HG03135 (cell line): Measurements from ENCODE around the gene SLC52A3.
"Not testable (repeated sequence)": the region's sequence is repeated elsewhere in the genome, so short reads cannot be mapped to it uniquely, and the experiment has no call there.

ENCODE experiments used
- ATAC-seq: cut with Tn5 transposase; IDR thresholded peaks from one replicate; pipeline ENCODE4 v1.9.1; 2021; ENCODE audit warnings: mild to moderate bottlenecking, moderate library complexity; ENCODE audit not compliant: unreplicated experiment

Gene SLC52A3

GRCh38 chr20:768426-768978 lies at the start of gene SLC52A3:
Gene SLC52A3 (minus strand): TSS chr20:768500. CDS start chr20:765774, 2,726 bp downstream.
- no peak for ATAC-seq

- ATAC-seq, result no peak
Measured at GRCh38 chr20:815914-816606, 47.8 kb upstream of the SLC52A3 start.

GRCh38 chr20:815226-815625 lies 46.9 kb upstream of the SLC52A3 start:
- no peak for ATAC-seq

- no peak for ATAC-seq
Measured at GRCh38 chr20:813390-813789, 45.1 kb upstream of the SLC52A3 start.

GRCh38 chr20:812435-812814 lies 44.1 kb upstream of the SLC52A3 start:
- not testable (repeated sequence) for ATAC-seq

- not testable (repeated sequence) for ATAC-seq
Measured at GRCh38 chr20:811776-812434, 43.6 kb upstream of the SLC52A3 start.

GRCh38 chr20:805713-806112 lies 37.4 kb upstream of the SLC52A3 start:
- ATAC-seq, result no peak

GRCh38 chr20:801678-802077 lies 33.4 kb upstream of the SLC52A3 start:
- ATAC-seq, result no peak

- ATAC-seq, result not testable (repeated sequence)
Measured at GRCh38 chr20:800026-800425, 31.7 kb upstream of the SLC52A3 start.

- not testable (repeated sequence) for ATAC-seq
Measured at GRCh38 chr20:798746-799145, 30.4 kb upstream of the SLC52A3 start.

- no peak for ATAC-seq
Measured at GRCh38 chr20:796921-797320, 28.6 kb upstream of the SLC52A3 start.

- ATAC-seq, result no peak
Measured at GRCh38 chr20:792248-792647, 23.9 kb upstream of the SLC52A3 start.

- ATAC-seq, result no peak
Measured at GRCh38 chr20:791056-791455, 22.8 kb upstream of the SLC52A3 start.

- ATAC-seq, result no peak
Measured at GRCh38 chr20:787825-788224, 19.5 kb upstream of the SLC52A3 start.

- no peak for ATAC-seq
Measured at GRCh38 chr20:779771-780170, 11.5 kb upstream of the SLC52A3 start.

GRCh38 chr20:776165-776564 lies 7.9 kb upstream of the SLC52A3 start:
- no peak for ATAC-seq

- ATAC-seq, result no peak
Measured at GRCh38 chr20:775679-776135, 7.4 kb upstream of the SLC52A3 start.

GRCh38 chr20:774660-775057 lies 6.4 kb upstream of the SLC52A3 start:
- no peak for ATAC-seq

GRCh38 chr20:774016-774659 lies 5.8 kb upstream of the SLC52A3 start:
- ATAC-seq, result no peak

GRCh38 chr20:772806-773205 lies 4.5 kb upstream of the SLC52A3 start:
- ATAC-seq, result no peak

GRCh38 chr20:771741-772464 lies 3.6 kb upstream of the SLC52A3 start:
- ATAC-seq, result no peak
